Liver (tissue), 9 donors: Measurements from ENCODE around the gene ZNF93. TPM values are rescaled to one million over a fixed set of nuclear protein-coding genes. Genes with fewer than 3 reads are reported as not detected.

Experiments used
- DNase-seq: peaks from one replicate; pipeline ENCODE4 v3.0.0-alpha.2; 2017; ENCODE audit warnings: low spot score
- H3K27ac ChIP-seq, 2 donors: one replicate each; pipeline ENCODE4 v1.7.0; 2013; ENCODE audit warnings: inconsistent platforms in 2 of 2, low read length in 2 of 2, control low read depth in 1 of 2, low read depth in 1 of 2, mild to moderate bottlenecking in 1 of 2
- H3K27me3 ChIP-seq, 4 donors: one replicate each; pipeline versions ENCODE4 v1.6.1 to v1.7.0; 2013; ENCODE audit warnings: low read length in 3 of 4, inconsistent platforms in 1 of 4, mild to moderate bottlenecking in 1 of 4, moderate library complexity in 1 of 4; ENCODE audit not compliant: control insufficient read depth in 4 of 4, insufficient read depth in 4 of 4
- H3K36me3 ChIP-seq, 4 donors: one replicate each; pipeline versions ENCODE4 v1.6.1 to v1.7.0; 2013; ENCODE audit warnings: low read length in 3 of 4, mild to moderate bottlenecking in 3 of 4, low read depth in 1 of 4, moderate library complexity in 1 of 4; ENCODE audit not compliant: control insufficient read depth in 4 of 4, insufficient read depth in 3 of 4
- H3K4me1 ChIP-seq, 4 donors: one replicate each; pipeline versions ENCODE4 v1.6.1 to v1.7.0; 2013; ENCODE audit warnings: low read length in 3 of 4, mild to moderate bottlenecking in 3 of 4, moderate library complexity in 1 of 4; ENCODE audit not compliant: control insufficient read depth in 4 of 4, insufficient read depth in 4 of 4
- H3K4me3 ChIP-seq, 3 donors: one replicate each; pipeline versions ENCODE4 v1.6.1 to v1.7.0; 2013; ENCODE audit warnings: low read length in 3 of 3, control low read depth in 1 of 3, low read depth in 1 of 3, mild to moderate bottlenecking in 1 of 3
- H3K9ac ChIP-seq, 2 donors: one replicate each; pipeline ENCODE4 v1.7.0; 2013; ENCODE audit warnings: low read length in 2 of 2, mild to moderate bottlenecking in 2 of 2, moderate library complexity in 2 of 2, control low read depth in 1 of 2, low read depth in 1 of 2
- H3K9me3 ChIP-seq, 4 donors: one replicate each; pipeline versions ENCODE4 v1.6.1 to v1.7.0; 2013; ENCODE audit warnings: low read length in 3 of 4; ENCODE audit not compliant: control insufficient read depth in 4 of 4
- FOXA1 ChIP-seq: IDR thresholded peaks from 2 replicates; pipeline ENCODE4 v1.6.1; 2016; ENCODE audit warnings: antibody characterized with exemption
- JUND ChIP-seq, 2 donors: IDR thresholded peaks; 2 replicates each; pipeline ENCODE4 v1.6.1; 2016; ENCODE audit warnings: antibody characterized with exemption in 2 of 2
- NR2F2 ChIP-seq: IDR thresholded peaks from 2 replicates; pipeline ENCODE4 v1.6.1; 2016; ENCODE audit warnings: antibody characterized with exemption
- RXRA ChIP-seq, 2 donors: IDR thresholded peaks; 2 replicates each; pipeline ENCODE4 v1.6.1; 2017 to 2018; ENCODE audit warnings: antibody characterized with exemption in 2 of 2, mild to moderate bottlenecking in 1 of 2
- YY1 ChIP-seq: IDR thresholded peaks from 2 replicates; pipeline ENCODE4 v1.6.1; 2016; ENCODE audit warnings: antibody characterized with exemption, mild to moderate bottlenecking
- WGBS: extraction: QIAGEN DNeasy Blood & Tissue Kit; methylation state at CpG from one replicate; pipeline ENCODE4 v1.1.7; 2013; 5-methylcytosine and 5-hydroxymethylcytosine counted together
- polyA plus RNA-seq, 2 donors: library from polyadenylated mRNA; stranded (reverse) in 1 of 2; unstranded in 1 of 2; fragments of 200-250 nt in 1 of 2; fragments of >200 nt in 1 of 2; fragmentation: Nextera tagmentation in 1 of 2; extraction: Ambion mirVana in 1 of 2; gene quantifications; one replicate each; pipeline versions ENCODE4 v1.2.1 to v1.2.3, GENCODE V29; 2013 to 2015
- total RNA-seq, 2 donors: library from RNA; depleted of rRNA; stranded (reverse); fragments of >200 nt; gene quantifications; one replicate each; pipeline ENCODE4 v1.2.3, GENCODE V29; 2014
- TF ChIP-seq, protein P1 (sequence below): fragments of 150-350 bp; IDR thresholded peaks from 2 replicates; pipeline ENCODE4 v1.5.1; 2017; ENCODE audit warnings: improper control_type of control experiment, low read depth, low read length; ENCODE audit not compliant: missing input control
- TF ChIP-seq, protein P2 (sequence below): IDR thresholded peaks from 2 replicates; pipeline ENCODE4 v1.6.1; 2016; ENCODE audit warnings: antibody characterized with exemption
- TF ChIP-seq, protein P3 (sequence below): IDR thresholded peaks from 2 replicates; pipeline ENCODE4 v1.6.1; 2016; ENCODE audit warnings: antibody characterized with exemption
- TF ChIP-seq, protein P4 (sequence below): IDR thresholded peaks from 2 replicates; pipeline ENCODE4 v1.6.1; 2016; ENCODE audit warnings: antibody characterized with exemption
- TF ChIP-seq, protein P5 (sequence below): IDR thresholded peaks from 2 replicates; pipeline ENCODE4 v1.6.1; 2016; ENCODE audit warnings: antibody characterized with exemption, mild to moderate bottlenecking
- donor health status: healthy.
- donor health status: healthy.
- donor health status: healthy.
- donor health status: healthy.
- donor health status: healthy.

The ZNF93 gene
- total and polyA plus RNA-seq, 4 donors, result 0.24 to 3.2 (median 0.64) TPM

DNA sequence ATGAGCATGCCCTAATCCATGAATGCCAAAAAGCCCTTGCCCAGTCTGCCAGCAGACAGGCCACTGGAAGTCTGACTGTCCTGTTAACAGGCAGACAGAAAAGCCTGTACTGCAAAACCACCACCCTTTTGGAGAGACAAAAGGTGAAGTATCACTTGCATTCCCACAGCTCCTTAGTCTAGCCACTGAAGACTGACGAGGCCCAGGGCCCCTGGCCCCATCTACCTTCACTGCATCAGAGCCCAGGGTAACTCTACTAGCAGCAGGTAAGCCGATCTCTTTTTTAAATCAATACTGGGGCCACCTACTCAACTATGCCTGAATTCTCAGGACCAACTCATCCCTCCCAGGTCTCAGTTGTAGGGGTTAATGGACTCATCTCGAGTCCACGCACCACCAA is 45.5 kb downstream of the ZNF93 start:
- Histone ChIP-seq H3K27me3 (peaks cover 0 to 2% (median 0%) of the 10 kb centered on the region in 4 donors), H3K4me3 (no peak overlapping the region), H3K27ac (no peak overlapping the region), H3K4me1 (no peaks in the 10 kb centered on the region), H3K9me3 (peaks cover 5 to 37% (median 15%) of the 10 kb centered on the region in 4 donors), H3K36me3 (no peaks in the 10 kb centered on the region), H3K9ac (no peak overlapping the region)
- no peak for DNase-seq
- no peak for TF ChIP-seq YY1
- TF ChIP-seq, protein P1, sequence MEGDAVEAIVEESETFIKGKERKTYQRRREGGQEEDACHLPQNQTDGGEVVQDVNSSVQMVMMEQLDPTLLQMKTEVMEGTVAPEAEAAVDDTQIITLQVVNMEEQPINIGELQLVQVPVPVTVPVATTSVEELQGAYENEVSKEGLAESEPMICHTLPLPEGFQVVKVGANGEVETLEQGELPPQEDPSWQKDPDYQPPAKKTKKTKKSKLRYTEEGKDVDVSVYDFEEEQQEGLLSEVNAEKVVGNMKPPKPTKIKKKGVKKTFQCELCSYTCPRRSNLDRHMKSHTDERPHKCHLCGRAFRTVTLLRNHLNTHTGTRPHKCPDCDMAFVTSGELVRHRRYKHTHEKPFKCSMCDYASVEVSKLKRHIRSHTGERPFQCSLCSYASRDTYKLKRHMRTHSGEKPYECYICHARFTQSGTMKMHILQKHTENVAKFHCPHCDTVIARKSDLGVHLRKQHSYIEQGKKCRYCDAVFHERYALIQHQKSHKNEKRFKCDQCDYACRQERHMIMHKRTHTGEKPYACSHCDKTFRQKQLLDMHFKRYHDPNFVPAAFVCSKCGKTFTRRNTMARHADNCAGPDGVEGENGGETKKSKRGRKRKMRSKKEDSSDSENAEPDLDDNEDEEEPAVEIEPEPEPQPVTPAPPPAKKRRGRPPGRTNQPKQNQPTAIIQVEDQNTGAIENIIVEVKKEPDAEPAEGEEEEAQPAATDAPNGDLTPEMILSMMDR, result no peak
- WGBS, result 76% methylated on average over 4 of the region's 4 CpGs

DNA sequence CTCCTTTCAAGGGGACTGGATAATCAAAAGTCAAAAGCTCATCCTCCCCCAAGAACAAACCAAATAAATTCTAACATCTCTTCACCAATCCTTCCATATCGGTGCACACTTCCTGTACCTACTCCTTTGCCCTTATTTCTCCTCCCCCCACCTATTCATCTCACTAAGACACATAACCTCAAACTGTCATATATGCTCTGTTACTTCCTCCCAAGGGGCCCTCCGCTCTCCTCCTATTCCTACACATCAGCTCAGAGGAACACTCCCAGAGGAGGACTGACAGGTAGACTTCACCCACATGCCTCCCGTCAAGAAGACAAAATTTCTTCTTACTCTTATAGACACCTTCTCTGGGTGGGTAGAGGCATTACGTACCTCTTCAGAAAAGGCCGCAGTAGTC is 48.1 kb downstream of the ZNF93 start:
- Histone ChIP-seq H3K36me3 (no peaks in the 10 kb centered on the region), H3K9ac (no peak overlapping the region), H3K4me1 (no peaks in the 10 kb centered on the region), H3K9me3 (peaks cover 5 to 37% (median 14%) of the 10 kb centered on the region in 4 donors), H3K27ac (no peak overlapping the region), H3K27me3 (peaks cover 0 to 2% (median 0%) of the 10 kb centered on the region in 4 donors), H3K4me3 (no peak overlapping the region)
- 82% methylated on average over 5 of the region's 5 CpGs for WGBS
- TF ChIP-seq FOXA1, result no peak
- TF ChIP-seq, protein P2, sequence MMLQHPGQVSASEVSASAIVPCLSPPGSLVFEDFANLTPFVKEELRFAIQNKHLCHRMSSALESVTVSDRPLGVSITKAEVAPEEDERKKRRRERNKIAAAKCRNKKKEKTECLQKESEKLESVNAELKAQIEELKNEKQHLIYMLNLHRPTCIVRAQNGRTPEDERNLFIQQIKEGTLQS, result no peak
- TF ChIP-seq RXRA (IDR thresholded peaks at IDR 0.05), result no peak
- TF ChIP-seq JUND (IDR thresholded peaks at IDR 0.05), result no peak
- TF ChIP-seq, protein P3, sequence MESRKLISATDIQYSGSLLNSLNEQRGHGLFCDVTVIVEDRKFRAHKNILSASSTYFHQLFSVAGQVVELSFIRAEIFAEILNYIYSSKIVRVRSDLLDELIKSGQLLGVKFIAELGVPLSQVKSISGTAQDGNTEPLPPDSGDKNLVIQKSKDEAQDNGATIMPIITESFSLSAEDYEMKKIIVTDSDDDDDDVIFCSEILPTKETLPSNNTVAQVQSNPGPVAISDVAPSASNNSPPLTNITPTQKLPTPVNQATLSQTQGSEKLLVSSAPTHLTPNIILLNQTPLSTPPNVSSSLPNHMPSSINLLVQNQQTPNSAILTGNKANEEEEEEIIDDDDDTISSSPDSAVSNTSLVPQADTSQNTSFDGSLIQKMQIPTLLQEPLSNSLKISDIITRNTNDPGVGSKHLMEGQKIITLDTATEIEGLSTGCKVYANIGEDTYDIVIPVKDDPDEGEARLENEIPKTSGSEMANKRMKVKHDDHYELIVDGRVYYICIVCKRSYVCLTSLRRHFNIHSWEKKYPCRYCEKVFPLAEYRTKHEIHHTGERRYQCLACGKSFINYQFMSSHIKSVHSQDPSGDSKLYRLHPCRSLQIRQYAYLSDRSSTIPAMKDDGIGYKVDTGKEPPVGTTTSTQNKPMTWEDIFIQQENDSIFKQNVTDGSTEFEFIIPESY, result no peak
- TF ChIP-seq, protein P4, sequence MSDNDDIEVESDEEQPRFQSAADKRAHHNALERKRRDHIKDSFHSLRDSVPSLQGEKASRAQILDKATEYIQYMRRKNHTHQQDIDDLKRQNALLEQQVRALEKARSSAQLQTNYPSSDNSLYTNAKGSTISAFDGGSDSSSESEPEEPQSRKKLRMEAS, result no peak
- TF ChIP-seq NR2F2, result no peak
- TF ChIP-seq, protein P5, sequence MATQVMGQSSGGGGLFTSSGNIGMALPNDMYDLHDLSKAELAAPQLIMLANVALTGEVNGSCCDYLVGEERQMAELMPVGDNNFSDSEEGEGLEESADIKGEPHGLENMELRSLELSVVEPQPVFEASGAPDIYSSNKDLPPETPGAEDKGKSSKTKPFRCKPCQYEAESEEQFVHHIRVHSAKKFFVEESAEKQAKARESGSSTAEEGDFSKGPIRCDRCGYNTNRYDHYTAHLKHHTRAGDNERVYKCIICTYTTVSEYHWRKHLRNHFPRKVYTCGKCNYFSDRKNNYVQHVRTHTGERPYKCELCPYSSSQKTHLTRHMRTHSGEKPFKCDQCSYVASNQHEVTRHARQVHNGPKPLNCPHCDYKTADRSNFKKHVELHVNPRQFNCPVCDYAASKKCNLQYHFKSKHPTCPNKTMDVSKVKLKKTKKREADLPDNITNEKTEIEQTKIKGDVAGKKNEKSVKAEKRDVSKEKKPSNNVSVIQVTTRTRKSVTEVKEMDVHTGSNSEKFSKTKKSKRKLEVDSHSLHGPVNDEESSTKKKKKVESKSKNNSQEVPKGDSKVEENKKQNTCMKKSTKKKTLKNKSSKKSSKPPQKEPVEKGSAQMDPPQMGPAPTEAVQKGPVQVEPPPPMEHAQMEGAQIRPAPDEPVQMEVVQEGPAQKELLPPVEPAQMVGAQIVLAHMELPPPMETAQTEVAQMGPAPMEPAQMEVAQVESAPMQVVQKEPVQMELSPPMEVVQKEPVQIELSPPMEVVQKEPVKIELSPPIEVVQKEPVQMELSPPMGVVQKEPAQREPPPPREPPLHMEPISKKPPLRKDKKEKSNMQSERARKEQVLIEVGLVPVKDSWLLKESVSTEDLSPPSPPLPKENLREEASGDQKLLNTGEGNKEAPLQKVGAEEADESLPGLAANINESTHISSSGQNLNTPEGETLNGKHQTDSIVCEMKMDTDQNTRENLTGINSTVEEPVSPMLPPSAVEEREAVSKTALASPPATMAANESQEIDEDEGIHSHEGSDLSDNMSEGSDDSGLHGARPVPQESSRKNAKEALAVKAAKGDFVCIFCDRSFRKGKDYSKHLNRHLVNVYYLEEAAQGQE, result no peak
- DNase-seq, result no peak
